COLO668 (cell line): ENCODE measurements around the gene ACBD3.

ENCODE experiments used
- DNase-seq: peaks from one replicate; lab custom pipeline; 2025; ENCODE audit not compliant: unreplicated experiment; lab: John Stamatoyannopoulos, UW

Gene ACBD3

GRCh38 chr1:226202246-226202645, 15.7 kb upstream of the ACBD3 start:
- DNase-seq, result no peak

- no peak for DNase-seq
Measured at GRCh38 chr1:226201029-226201593, 14.6 kb upstream of the ACBD3 start.

GRCh38 chr1:226199971-226200370, 13.4 kb upstream of the ACBD3 start:
- no peak for DNase-seq

- DNase-seq, result peak; percentile 33
Measured at GRCh38 chr1:226195144-226195543, 8.6 kb upstream of the ACBD3 start.

- no peak for DNase-seq
Measured at GRCh38 chr1:226187380-226187779, 839 bp upstream of the ACBD3 start.

- no peak for DNase-seq
Measured at GRCh38 chr1:226187019-226187322, 430 bp upstream of the ACBD3 start.

GRCh38 chr1:226185141-226186036, 1.2 kb downstream of the ACBD3 start:
- DNase-seq, result no peak

GRCh38 chr1:226181996-226182714, 4.4 kb downstream of the ACBD3 start:
- no peak for DNase-seq

- DNase-seq, result no peak
Measured at GRCh38 chr1:226176870-226177269, 9.7 kb downstream of the ACBD3 start.

GRCh38 chr1:226172589-226172988, 14.0 kb downstream of the ACBD3 start:
- DNase-seq, result no peak

GRCh38 chr1:226166341-226166740, 20.2 kb downstream of the ACBD3 start:
- no peak for DNase-seq

GRCh38 chr1:226164154-226164553, 22.4 kb downstream of the ACBD3 start:
- no peak for DNase-seq

- no peak for DNase-seq
Measured at GRCh38 chr1:226162898-226163297, 23.6 kb downstream of the ACBD3 start.

GRCh38 chr1:226158983-226159382, 27.6 kb downstream of the ACBD3 start:
- DNase-seq, result no peak

GRCh38 chr1:226158457-226158856, 28.1 kb downstream of the ACBD3 start:
- DNase-seq, result no peak

GRCh38 chr1:226157761-226158316, 28.7 kb downstream of the ACBD3 start:
- DNase-seq, result no peak

- DNase-seq, result no peak
Measured at GRCh38 chr1:226154593-226154992, 31.9 kb downstream of the ACBD3 start.

- DNase-seq, result no peak
Measured at GRCh38 chr1:226149806-226150205, 36.7 kb downstream of the ACBD3 start.

GRCh38 chr1:226148121-226148648, 38.4 kb downstream of the ACBD3 start:
- DNase-seq, result no peak

- no peak for DNase-seq
Measured at GRCh38 chr1:226144045-226144444, 42.5 kb downstream of the ACBD3 start.

- no peak for DNase-seq
Measured at GRCh38 chr1:226135709-226136108, 50.8 kb downstream of the ACBD3 start.
